SU-DHL-6 (cell line): Measurements from ENCODE around the gene LAYN.

Source experiments
- H2AFZ ChIP-seq: fragments of 200-600 bp; sonication (generic); 2 replicates; pipeline ENCODE4 v1.6.1; 2014; ENCODE audit warnings: low read depth, mild to moderate bottlenecking, moderate library complexity, mixed read lengths, antibody characterized with exemption, low read length; ENCODE audit not compliant: severe bottlenecking
- H3F3A ChIP-seq: fragments of 200-600 bp; shearing (Covaris generic); 2 replicates; pipeline ENCODE4 v1.6.0; 2016; ENCODE audit warnings: antibody characterized with exemption, mild to moderate bottlenecking; ENCODE audit not compliant: insufficient read depth
- H3K27ac ChIP-seq: fragments of 200-600 bp; sonication (generic); 2 replicates; pipeline ENCODE4 v1.5.1; 2016; ENCODE audit warnings: low read depth, mild to moderate bottlenecking, low read length, moderate library complexity, mixed read lengths
- H3K27me3 ChIP-seq: fragments of 200-600 bp; sonication (generic), shearing (Covaris generic); 2 replicates; pipeline ENCODE4 v1.6.0; 2014; ENCODE audit warnings: mild to moderate bottlenecking, low read length
- H3K36me3 ChIP-seq: fragments of 200-600 bp; sonication (generic); 2 replicates; pipeline ENCODE4 v1.6.1; 2014; ENCODE audit warnings: mild to moderate bottlenecking, low read length, mixed read lengths
- H3K4me2 ChIP-seq: fragments of 300-600, 200-600 bp; shearing (Covaris generic), sonication (generic); 2 replicates; pipeline ENCODE4 v1.6.0; 2014; ENCODE audit warnings: low read length, low read depth, mild to moderate bottlenecking; ENCODE audit not compliant: poor library complexity, severe bottlenecking
- H3K4me3 ChIP-seq: fragments of 200-600 bp; sonication (generic); 2 replicates; pipeline ENCODE4 v1.5.1; 2014; ENCODE audit warnings: antibody characterized with exemption, low read length, mild to moderate bottlenecking, mixed read lengths; ENCODE audit not compliant: insufficient read depth, poor library complexity, severe bottlenecking
- H3K79me2 ChIP-seq: fragments of 200-600 bp; sonication (generic); 2 replicates; pipeline ENCODE4 v1.6.1; 2014; ENCODE audit warnings: mild to moderate bottlenecking, low read length, moderate library complexity; ENCODE audit not compliant: insufficient read depth
- H3K9ac ChIP-seq: fragments of 200-600 bp; sonication (generic); 2 replicates; pipeline ENCODE4 v1.7.0; 2014; ENCODE audit warnings: mild to moderate bottlenecking, low read length
- H3K9me2 ChIP-seq: fragments of 200-600 bp; sonication (generic); replicated peaks from 2 replicates; pipeline ENCODE4 v1.6.1; 2014; ENCODE audit warnings: low read length; ENCODE audit not compliant: insufficient read depth
- H3K9me3 ChIP-seq: fragments of 200-600 bp; sonication (generic); 2 replicates; pipeline ENCODE4 v1.6.1; 2014; ENCODE audit warnings: low read length, mixed read lengths; ENCODE audit not compliant: insufficient read depth
- H4K20me1 ChIP-seq: fragments of 200-600 bp; sonication (generic); 2 replicates; pipeline ENCODE4 v1.6.1; 2014; ENCODE audit warnings: low read depth, mild to moderate bottlenecking, antibody characterized with exemption, low read length, moderate library complexity, mixed read lengths
- EZH2phosphoT487 ChIP-seq: fragments of 200-600 bp; sonication (generic), shearing (Covaris generic); conservative IDR thresholded peaks from 2 replicates; pipeline ENCODE4 v1.6.1; 2018; ENCODE audit warnings: mild to moderate bottlenecking, antibody characterized with exemption, low read length, moderate library complexity, mixed read lengths
- TF ChIP-seq, protein P1 (sequence below): fragments of 200-600 bp; sonication (generic); IDR thresholded peaks from one replicate; pipeline ENCODE4 v1.5.1; 2017; ENCODE audit warnings: antibody characterized with exemption, mild to moderate bottlenecking, low read length, moderate library complexity; ENCODE audit not compliant: insufficient read depth, poor library complexity, severe bottlenecking

Gene LAYN

DNA sequence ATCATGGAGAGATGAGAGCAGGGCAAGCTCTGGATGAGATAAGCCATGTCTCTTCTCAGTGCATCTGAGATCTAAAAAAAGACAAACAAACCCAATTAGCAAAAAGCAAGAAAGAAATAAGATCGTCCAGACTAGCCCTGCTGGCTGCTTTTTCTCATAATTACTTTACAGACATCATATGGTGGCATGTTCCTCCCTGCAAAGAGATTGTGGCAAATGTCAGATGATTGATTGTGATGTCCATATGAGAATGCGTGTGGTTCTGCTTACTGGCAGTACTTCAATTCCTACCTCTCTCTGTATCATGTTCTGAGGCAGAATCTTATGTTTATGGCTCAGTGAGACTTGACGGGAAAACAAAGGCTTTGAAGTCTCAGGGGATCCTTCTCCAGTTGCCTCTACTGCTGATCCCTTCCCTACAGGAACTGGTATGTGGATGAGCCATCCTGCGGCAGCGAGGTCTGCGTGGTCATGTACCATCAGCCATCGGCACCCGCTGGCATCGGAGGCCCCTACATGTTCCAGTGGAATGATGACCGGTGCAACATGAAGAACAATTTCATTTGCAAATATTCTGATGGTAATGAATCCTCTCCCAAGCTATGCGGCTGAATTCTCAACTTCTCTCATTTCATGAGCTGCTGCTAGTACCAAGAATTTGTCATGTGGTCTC, 8.8 kb downstream of the LAYN start:
- Histone ChIP-seq H3K79me2 (no peaks in the 10 kb centered on the region), H3F3A (no peaks in the 10 kb centered on the region), H3K4me2 (no peak overlapping the region), H3K27me3 (no peaks in the 10 kb centered on the region), H3K9me2 (no peaks in the 10 kb centered on the region), H3K9me3 (no peaks in the 10 kb centered on the region), H3K4me3 (no peak overlapping the region), H2AFZ (no peak overlapping the region), H4K20me1 (no peaks in the 10 kb centered on the region), H3K27ac (no peak overlapping the region), H3K36me3 (no peaks in the 10 kb centered on the region), H3K9ac (no peak overlapping the region)
- TF ChIP-seq, protein P1, sequence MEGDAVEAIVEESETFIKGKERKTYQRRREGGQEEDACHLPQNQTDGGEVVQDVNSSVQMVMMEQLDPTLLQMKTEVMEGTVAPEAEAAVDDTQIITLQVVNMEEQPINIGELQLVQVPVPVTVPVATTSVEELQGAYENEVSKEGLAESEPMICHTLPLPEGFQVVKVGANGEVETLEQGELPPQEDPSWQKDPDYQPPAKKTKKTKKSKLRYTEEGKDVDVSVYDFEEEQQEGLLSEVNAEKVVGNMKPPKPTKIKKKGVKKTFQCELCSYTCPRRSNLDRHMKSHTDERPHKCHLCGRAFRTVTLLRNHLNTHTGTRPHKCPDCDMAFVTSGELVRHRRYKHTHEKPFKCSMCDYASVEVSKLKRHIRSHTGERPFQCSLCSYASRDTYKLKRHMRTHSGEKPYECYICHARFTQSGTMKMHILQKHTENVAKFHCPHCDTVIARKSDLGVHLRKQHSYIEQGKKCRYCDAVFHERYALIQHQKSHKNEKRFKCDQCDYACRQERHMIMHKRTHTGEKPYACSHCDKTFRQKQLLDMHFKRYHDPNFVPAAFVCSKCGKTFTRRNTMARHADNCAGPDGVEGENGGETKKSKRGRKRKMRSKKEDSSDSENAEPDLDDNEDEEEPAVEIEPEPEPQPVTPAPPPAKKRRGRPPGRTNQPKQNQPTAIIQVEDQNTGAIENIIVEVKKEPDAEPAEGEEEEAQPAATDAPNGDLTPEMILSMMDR = no peak
- TF ChIP-seq EZH2phosphoT487 = no peak

DNA sequence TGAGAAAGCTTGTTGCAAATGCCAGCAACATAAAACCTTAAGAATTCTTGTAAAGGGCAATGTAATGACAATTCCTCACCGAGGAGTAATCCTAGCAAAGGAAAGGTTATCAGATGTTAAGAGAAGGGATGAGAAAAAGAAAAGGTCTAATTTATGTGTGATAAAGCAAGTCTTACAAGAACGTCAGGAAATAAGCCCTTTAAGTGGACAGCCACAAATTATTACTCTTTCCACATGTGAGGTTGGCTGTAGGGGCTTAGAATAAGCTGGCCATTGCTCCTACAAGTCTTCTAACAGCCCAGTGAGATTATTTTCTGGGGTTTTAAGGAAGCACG, 9.3 kb downstream of the LAYN start:
- Histone ChIP-seq H3K9me3 (no peaks in the 10 kb centered on the region), H3K4me3 (no peak overlapping the region), H3K9ac (no peak overlapping the region), H3K27ac (no peak overlapping the region), H3K4me2 (no peak overlapping the region), H3K79me2 (no peaks in the 10 kb centered on the region), H3K27me3 (no peaks in the 10 kb centered on the region), H3F3A (no peaks in the 10 kb centered on the region), H3K9me2 (no peaks in the 10 kb centered on the region), H3K36me3 (no peaks in the 10 kb centered on the region), H4K20me1 (no peaks in the 10 kb centered on the region), H2AFZ (no peak overlapping the region)
- TF ChIP-seq, protein P1 = no peak

DNA sequence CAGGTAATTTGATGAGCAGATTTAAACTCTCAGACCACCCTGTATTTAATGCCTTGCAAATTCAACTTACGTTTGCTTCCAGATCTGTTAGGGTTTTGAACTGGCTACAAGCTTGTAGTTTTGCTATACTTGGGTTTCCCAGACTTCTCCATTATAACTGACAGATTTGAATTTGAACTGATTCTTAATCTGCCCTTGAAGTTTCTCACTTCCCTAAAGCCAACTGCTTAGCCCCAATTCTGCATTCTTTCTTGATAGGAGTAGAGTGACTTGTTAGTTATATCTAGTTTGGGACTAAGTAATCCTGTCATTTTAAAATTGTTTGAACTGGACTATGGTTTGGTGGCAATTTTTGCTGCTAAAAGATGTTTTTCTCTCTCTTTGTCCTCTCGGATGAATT, 9.7 kb downstream of the LAYN start:
- H3K36me3 ChIP-seq = no peaks in the 10 kb centered on the region
- no peak overlapping the region for H3K4me3 ChIP-seq
- no peaks in the 10 kb centered on the region for H3K9me2 ChIP-seq
- no peaks in the 10 kb centered on the region for H3K79me2 ChIP-seq
- no peaks in the 10 kb centered on the region for H3K27me3 ChIP-seq
- no peaks in the 10 kb centered on the region for H4K20me1 ChIP-seq
- no peak overlapping the region for H2AFZ ChIP-seq
- no peaks in the 10 kb centered on the region for H3F3A ChIP-seq
- no peaks in the 10 kb centered on the region for H3K9me3 ChIP-seq
- no peak overlapping the region for H3K27ac ChIP-seq
- no peak overlapping the region for H3K9ac ChIP-seq
- H3K4me2 ChIP-seq = no peak overlapping the region
- no peak for TF ChIP-seq EZH2phosphoT487
- TF ChIP-seq, protein P1 = no peak
